ENCODE measurements around the gene SLC43A1.

GRCh38 chr11:57467508-57468157 is 47.9 kb downstream of the SLC43A1 start:
- TF ChIP-seq POLR2AphosphoS5 (IDR thresholded peaks at IDR 0.05; ENCODE audit: low read depth, low read length) (no peak), POLR2A (IDR thresholded peaks at IDR 0.05; ENCODE audit: low read depth, low read length) (no peak), TAF1 (IDR thresholded peaks at IDR 0.05; ENCODE audit: borderline replicate concordance, low read depth, low read length) (no peak)
